HuH-7.5 (cell line): ENCODE measurements around the gene UBE2J2.
"Not testable (repeated sequence)": the region's sequence is repeated elsewhere in the genome, so short reads cannot be mapped to it uniquely, and the experiment has no call there.

ENCODE experiments used
- DNase-seq: peaks from one replicate; pipeline ENCODE4 v3.0.0; 2011; ENCODE audit warnings: low spot score

The UBE2J2 gene

DNA sequence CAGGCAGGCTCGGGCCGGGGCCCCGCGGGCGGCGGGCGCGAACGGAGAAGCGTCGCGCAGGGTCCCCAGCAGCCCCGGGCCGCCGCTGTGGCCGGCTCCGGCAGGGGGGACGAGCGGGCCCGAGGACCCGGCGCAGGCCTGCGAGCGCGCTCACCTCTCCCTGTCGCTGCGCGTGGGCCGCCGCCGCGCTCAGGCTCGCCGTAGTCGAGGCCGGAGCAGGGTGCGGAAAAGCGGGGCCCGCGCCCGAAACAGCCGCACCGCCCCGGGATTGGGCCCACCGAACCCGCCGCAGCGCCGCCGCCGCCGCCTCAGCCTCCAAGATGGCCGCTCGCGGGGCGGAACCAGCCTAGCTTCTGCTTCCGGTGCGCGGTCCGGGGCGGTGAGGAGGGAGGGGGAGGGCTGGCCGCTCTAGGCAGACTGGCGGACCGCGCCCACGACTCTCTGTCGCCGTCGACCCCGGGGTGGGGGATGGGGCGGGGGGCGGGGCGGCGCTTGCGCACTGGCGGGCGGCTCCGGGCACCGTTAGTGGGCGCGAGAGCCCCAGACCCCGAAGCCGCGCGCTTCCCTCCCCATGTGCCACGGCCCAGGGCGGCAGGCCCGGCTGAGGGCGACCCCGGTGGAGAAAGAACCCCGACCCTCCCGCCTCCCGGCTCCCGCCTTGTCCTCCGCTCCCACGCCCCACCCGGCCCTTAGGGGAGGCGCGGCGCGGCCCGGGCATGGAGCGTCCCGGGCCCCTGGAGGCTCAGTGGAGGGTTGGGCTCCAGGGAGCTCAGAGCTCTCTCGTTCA, at the start of gene UBE2J2:
Gene UBE2J2, minus strand, starts transcription at position 343 of the 787 bp plus-strand sequence. CDS start 5,862 bp downstream, outside the sequence.
- peak; percentile 97 for DNase-seq

- DNase-seq: no peak
Measured at GRCh38 chr1:1322952-1323351, 49.3 kb upstream of the UBE2J2 start.

GRCh38 chr1:1322418-1322817, 48.8 kb upstream of the UBE2J2 start:
- DNase-seq: no peak

GRCh38 chr1:1321477-1321876, 47.8 kb upstream of the UBE2J2 start:
- DNase-seq: no peak

- DNase-seq: no peak
Measured at GRCh38 chr1:1320666-1321448, 47.2 kb upstream of the UBE2J2 start.

DNA sequence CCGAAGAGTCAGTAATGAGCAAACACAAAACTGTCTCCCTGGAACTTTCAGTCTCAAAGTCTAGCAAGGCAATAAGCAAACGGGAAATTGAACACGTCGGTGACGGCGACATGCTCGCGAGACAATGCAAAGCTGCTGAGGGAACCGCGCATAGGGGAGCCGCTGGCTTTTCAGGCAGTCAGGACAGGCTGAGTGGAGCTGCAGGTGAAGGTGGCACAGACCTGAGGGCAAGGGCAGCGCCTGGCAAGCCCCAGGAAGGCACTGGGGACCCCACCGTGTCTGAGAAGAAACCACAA, 45.9 kb upstream of the UBE2J2 start:
- DNase-seq: no peak

DNA sequence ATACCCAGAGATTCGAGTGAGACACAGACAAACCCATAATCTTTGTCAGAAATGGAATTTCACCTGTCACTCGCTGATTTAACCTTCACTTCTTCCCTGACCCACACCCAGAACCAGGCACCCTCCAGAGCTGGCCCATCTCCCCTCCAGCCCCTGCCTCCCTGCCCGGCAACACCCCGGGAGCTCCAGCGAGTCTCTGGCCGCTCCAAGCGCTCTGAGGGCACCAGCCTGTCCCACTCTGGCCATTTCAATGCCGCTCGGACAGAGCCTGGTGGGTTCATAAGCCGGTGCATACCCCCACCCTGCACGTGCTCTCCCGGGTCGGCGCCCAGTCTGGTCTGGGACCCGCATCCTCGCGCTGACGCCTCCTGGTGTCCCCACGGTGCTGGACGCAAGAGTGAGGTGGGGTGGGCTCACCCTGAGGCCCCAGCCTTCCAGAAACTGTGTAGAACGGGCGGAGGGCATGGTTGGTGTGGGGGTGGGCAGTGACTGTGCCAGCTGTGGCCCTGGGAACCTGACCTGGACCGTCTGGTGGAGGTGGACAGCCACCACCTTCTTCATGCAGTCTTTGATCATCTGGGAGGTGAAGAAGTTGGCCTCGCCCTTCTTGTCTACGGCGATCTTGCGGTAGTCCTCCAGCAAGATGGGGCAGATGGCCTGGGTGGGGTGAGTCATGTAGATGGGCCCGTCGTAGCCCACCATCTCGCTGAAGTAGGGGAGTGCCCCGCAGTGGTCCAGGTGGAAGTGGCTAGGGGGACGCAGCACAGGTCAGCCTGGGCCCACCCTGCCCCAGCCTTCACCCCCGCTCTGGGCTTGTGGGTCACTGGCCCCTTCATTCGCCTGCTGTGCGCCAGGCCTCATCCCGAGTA, 45.4 kb upstream of the UBE2J2 start:
- DNase-seq: no peak

GRCh38 chr1:1318131-1318652, 44.5 kb upstream of the UBE2J2 start:
- no peak for DNase-seq

DNA sequence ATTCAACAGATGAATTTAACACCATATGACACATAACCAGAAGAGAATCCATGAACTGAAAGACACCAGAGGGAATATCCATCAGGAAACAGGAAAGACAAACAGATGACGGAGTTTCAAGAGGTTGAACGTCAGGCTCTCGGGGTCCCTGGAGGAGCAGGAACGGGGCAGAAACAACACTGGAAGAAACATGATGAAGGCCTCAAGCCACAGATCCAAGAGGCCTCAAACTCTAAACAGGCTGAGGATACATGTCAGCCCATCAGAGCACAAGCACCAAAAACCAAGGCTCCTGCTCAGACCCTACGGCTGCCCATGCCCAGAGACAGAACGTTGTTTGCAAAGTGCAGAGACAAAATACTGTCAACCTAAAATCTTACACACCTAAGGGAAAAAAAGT, 43.8 kb upstream of the UBE2J2 start:
- DNase-seq: no peak

- not testable (repeated sequence) for DNase-seq
Measured at GRCh38 chr1:1316199-1316598, 42.5 kb upstream of the UBE2J2 start.

GRCh38 chr1:1315435-1315954, 41.8 kb upstream of the UBE2J2 start:
- no peak for DNase-seq

- no peak for DNase-seq
Measured at GRCh38 chr1:1314678-1315335, 41.2 kb upstream of the UBE2J2 start.

GRCh38 chr1:1314237-1314586, 40.6 kb upstream of the UBE2J2 start:
- DNase-seq: no peak

DNA sequence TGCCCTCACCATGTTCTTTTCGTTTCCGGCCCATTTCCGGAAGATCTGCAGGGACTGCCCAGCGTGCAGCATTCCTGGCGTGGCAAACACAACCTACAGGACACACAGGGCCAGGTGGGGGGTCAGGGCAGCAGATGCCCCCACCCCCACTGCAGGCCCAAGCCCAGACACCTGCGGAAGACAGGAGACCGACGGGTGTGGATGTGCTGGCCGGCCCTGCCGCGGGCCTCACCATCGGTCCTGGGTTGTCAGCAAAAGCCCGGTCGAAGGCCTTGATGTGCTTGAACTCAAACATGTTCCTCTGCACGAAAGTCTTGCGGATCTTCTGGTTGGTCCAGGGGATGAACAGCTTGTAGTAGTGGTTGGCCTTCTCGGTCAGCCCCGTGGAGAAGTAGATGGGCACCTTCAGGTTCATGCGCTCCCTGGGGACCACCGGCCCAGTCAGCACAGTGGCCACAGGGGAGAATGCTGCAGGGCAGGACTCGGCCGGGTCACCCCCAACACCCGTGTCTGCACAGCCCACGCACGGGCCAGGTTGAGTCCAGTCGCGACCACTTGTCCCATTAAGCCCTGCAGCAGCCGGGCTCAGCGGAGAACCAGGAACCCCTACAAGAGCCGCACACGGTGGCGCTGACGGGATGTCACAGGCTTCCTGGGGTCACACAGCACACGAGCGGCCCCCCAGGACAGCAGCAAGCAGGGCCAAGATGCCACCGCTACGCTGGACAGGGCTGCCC, 40.0 kb upstream of the UBE2J2 start:
- DNase-seq: no peak

DNA sequence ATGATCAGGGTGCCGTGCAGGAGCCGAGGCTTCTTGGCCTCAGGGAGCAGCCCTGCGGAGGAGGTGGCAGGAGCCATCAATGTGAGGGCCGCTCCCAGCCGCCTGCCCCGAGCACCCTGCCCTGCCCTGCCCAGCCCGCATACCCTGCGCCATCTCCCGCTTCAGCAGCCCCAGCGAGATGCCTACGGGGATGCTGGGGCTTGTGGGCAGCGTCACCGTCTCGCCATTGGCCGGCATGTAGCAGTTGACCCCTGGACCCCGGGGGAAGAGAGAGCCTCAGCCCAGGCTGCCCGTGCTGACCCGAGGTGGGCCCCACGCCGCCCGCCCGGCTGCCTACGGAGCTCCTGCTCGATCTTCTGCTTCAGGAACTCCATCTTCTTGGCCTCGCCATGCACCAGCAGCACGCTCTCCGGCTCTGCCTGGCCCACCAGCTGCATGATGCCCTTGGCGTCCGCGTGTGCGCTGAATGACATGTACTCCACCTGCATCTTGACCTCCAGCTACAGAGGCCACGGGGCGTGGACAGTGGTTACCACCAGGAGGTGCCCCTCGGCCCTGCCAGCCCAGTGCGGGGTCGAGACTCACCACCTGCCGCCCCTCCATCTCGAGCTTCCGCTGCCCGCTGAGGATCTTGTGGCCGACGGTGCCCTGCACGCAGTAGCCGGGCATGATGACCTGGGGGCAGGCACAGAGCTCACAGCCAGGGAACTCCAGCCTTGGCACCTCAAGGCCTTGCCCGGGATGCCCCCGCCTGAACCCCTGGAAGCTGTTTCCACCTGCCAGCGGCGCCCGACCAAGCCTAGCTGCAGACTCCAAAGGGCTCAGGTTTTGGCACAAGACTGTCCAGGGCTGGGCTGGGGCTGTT, 39.0 kb upstream of the UBE2J2 start:
- DNase-seq: no peak

DNA sequence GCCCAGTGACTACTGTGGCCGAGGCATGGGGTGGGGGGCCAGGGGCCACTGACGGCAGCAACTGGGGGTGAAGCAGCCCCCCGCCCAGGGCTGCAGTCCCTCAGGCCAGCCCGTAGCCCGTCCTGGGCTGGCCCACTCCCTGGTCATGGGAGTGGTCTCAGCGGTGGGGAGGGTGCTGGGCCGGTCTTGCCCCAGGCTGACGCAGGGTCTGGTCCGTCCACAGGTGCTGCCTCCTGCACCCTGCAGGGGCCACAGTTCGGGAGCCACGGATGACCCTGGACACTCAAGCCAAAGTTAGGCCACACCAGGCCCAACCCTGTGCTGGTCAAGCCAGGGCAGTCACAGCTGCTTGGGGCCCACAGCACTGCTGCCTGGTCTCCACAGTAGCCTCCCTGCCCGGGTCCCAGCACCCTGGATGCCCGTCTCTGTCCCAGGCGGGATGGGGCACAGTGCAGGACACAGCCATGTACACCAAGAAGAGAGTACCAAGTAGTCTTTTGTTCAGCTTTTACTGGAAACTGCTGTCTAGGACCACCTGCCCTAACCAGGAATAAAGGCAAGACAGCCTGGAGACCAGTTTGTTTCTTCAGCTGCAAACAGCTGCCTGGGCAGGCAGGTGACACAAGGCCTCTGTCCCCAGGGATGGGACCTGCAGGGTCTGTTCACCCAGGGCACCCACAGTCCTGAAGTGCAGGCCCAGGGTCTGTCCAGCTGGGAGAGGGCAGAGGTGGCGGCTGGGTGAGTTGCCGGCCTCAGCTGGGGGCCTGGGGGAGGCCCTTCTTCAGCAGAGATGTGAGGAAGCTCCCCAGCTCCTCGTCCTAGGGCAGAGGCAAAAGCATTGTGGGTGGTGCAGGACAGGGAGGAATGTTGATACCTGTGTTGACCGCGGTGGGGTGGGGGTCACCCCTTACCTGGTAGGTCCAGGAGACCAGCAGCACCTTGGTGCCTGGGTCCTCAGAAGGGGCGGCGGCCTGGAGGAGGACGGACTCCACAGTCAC, 37.8 kb upstream of the UBE2J2 start:
- DNase-seq: no peak

- DNase-seq: no peak
Measured at GRCh38 chr1:1310476-1311053, 36.9 kb upstream of the UBE2J2 start.

DNA sequence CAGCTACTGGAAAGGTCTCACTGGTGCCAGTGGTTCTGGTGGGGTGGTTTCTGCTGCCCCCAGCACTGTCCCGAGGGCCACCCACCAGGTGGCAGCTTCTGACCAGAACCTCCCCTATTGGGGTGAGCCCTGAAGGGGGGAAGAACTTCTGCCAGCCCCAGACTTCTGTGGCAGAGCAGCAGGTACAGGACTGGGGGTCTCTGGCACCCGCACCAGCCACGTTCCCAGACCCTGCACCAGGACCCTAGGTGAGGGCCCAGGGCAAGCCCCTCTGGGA, 36.4 kb upstream of the UBE2J2 start:
- no peak for DNase-seq
